RCC 7860 (cell line): ENCODE measurements around the gene IER2.
A peak's percentile ranks its signal among the peaks of the same experiment; 100 is the strongest.
"Not testable (repeated sequence)": the region's sequence is repeated elsewhere in the genome, so short reads cannot be mapped to it uniquely, and the experiment has no call there.

ENCODE experiments used
- DNase-seq: peaks from one replicate; pipeline ENCODE4 v3.0.0-alpha.2; 2015; ENCODE audit warnings: low spot score
- FAIRE-seq: peaks from 2 replicates; lab custom pipeline; 2012; peaks lifted over from hg19 to GRCh38; lab: Jason Lieb, UNC

IER2 gene

GRCh38 chr19:13138171-13138915 is 11.9 kb upstream of the IER2 start:
- DNase-seq (no peak), FAIRE-seq (no peak)

- DNase-seq, result no peak
- FAIRE-seq, result no peak
Observed at GRCh38 chr19:13138916-13139198, 11.4 kb upstream of the IER2 start.

GRCh38 chr19:13139633-13140311 is 10.4 kb upstream of the IER2 start:
- no peak for DNase-seq
- FAIRE-seq, result no peak

DNA sequence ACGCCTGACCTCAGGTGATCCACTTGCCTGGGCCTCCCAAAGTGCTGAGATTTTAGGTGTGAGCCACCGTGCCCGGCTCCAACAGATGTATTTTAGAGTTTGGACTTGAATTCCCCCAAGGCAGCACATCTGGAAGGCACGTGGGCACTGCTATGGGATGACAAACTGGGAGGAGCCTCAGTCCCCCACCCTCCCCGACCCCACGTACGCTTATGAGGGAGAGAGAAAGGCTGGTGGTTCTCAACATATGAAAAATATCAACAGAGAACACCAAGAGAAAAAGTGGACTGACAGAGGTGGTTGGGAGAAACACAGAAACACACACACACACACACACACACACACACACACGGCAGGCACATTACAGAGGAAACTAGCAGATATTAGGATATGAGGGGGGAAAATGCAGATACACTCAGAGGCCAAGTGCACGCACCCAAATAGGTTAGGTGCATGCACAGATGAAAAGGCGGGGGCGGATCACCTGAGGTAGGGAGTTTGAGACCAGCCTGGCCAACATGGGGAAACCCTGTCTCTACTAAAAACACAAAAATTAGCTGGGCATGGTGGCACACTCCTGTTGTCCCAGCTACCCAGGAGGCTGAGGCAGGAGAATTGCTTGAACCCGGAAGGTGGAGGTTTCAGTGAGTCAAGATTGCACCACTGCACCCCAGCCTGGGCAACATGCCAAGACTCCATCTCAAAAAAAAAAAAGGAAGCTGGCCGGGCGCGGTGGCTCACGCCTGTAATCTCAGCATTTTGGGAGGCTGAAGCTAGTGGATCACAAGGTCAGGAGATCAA is 3.2 kb upstream of the IER2 start:
- FAIRE-seq (no peak), DNase-seq (no peak)

- not testable (repeated sequence) for DNase-seq, FAIRE-seq
Observed at GRCh38 chr19:13149173-13149627, 1.0 kb upstream of the IER2 start.

- FAIRE-seq, result no peak
- peak; percentile 18 for DNase-seq
Observed at GRCh38 chr19:13149628-13150186, 504 bp upstream of the IER2 start.

DNA sequence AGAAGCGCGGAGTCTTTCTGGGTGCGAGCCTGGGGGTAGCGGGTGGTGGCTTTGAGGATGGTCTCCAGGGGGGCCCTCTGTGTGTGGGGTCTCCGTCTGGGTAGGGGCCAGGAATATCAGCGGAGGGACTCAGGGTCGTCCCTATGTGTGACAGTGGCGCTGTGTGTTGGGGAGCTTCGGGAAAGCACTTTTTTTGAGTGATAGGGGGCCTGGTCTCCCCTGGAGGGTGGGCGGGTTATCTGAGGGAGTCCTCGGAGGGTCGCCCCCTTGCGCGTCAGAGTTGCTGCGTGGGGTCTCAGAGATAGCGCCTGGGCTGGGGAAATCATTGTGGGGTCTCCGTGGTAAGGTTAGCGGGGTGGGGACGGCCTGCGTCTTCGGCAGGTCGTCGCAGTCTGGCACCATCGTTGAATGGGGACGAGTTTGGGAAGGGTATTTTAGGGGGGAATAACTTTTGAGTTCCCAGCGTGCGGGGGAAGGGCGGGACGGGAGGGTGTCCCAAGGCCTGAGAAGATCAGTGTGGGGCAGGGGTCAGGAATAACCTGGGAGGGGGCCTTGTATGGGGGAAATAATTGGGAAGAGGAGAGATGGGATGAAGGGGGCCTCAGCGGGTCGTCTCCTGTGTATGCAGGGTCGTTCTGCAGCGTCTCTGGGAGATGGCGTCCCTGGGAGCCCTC is 857 bp downstream of the IER2 start:
- no peak for DNase-seq
- no peak for FAIRE-seq

DNA sequence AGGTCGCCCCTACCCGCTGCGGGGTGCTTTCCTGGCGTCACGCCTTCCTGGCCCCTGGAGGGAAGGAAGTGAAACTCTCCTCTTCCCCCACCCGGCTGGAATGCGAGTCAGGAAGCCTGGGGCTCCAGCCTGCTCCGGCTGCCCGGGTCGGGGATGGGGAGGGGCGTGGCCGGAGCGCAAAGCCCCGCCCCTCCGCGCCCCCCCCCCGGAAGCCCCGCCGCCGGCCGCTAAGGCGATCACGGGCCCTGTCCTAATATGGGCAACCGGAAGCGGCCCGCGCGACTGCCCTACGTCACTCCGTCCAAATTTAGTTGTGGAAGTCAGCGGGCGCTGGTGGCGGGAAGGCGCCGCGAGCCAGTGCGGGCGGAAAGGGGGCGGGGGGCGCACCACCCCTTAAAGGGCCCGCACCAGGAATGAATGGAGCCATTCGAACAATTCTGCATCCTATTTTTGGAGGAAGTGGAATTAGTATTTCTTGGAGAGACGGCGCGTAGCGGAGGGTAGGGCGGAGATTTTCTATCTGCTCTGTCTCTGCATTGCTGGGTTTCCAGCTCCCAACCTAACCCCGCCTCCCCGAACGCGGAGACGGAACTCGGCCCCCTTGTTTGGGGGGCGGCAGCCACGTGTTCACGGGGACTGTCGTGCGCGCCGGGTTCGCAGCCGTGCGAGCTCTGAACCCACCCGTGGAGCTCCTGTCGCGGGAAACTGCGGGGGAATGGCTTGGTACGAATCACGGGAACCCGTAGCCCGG is 1.6 kb downstream of the IER2 start:
- peak; percentile 96 for DNase-seq
- no peak for FAIRE-seq

DNA sequence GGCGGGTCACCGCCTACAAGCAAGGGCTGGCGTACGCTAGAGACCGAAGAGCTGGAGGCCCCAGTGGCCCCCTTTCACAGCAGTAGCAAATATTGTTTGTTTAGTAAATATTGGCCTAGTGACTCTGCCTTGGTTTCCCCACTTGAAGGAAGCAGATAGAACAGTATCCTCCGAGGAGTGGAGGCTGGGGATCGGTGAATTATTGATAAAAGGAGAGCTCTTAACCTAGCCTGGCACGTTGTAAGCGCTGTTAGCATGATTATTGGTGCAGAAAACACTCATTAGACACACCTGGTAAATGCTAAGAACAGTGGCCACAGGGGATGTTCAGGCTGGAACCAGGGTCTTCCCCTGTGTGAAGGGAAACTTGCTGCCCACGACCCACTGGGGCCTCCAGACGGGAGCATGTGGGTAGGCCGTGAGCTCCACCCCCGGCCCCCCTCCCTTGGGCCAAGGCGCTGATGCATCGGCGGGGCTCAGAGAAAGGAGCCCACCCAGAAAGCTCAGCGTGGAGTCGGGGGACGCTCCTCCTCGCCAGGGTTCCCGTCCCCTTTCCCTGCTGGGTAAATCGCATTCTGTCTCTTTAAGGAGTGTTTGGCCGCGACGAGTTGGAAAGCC is 2.3 kb downstream of the IER2 start:
- peak; percentile 67 for FAIRE-seq
- no peak for DNase-seq

- no peak for FAIRE-seq
- peak; percentile 91 for DNase-seq
Observed at GRCh38 chr19:13152974-13153568, 2.9 kb downstream of the IER2 start.

GRCh38 chr19:13153569-13154240 is 3.5 kb downstream of the IER2 start:
- FAIRE-seq (no peak), DNase-seq (no peak)

- FAIRE-seq, result no peak
Observed at GRCh38 chr19:13154241-13154778, 4.1 kb downstream of the IER2 start.

GRCh38 chr19:13154911-13155471 is 4.8 kb downstream of the IER2 start:
- peak; percentile 35 for DNase-seq
- no peak for FAIRE-seq

More at GRCh38 chr19:13154241-13154778, 4.1 kb downstream of the IER2 start:
- DNase-seq, result peak; percentile 86

- DNase-seq (peak; percentile 38), FAIRE-seq (no peak)
Observed at GRCh38 chr19:13155472-13156359, 5.5 kb downstream of the IER2 start.

DNA sequence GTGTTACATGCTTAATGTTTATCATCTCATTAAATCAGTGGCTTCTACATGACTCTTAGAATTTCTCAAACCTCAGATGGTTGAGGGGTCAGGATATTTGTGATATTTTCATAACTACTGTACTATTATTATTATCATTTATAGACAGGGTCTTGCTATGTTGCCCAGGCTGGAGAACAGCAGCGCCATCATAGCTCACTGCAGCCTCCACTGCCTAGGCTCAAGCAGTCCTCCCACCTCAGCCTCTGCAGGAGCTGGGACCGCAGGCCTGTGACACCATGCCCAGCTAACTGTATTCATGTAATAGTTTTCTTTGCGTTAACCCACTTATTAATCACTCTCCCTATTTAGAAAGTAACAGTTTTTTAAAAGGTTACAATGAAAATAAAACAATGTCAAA is 9.5 kb downstream of the IER2 start:
- no peak for FAIRE-seq
- no peak for DNase-seq

- DNase-seq (peak; percentile 35), FAIRE-seq (no peak)
Observed at GRCh38 chr19:13160557-13160956, 10.3 kb downstream of the IER2 start.
